Measurements from ENCODE around the gene PTPRM. TPM values are rescaled to one million over a fixed set of nuclear protein-coding genes. Genes with fewer than 3 reads are reported as not detected.

The PTPRM gene
- total and polyA plus RNA-seq, 2 of the 4 experiments (the other 2 are of a cell fraction): 28.3 to 51.2 TPM

DNA sequence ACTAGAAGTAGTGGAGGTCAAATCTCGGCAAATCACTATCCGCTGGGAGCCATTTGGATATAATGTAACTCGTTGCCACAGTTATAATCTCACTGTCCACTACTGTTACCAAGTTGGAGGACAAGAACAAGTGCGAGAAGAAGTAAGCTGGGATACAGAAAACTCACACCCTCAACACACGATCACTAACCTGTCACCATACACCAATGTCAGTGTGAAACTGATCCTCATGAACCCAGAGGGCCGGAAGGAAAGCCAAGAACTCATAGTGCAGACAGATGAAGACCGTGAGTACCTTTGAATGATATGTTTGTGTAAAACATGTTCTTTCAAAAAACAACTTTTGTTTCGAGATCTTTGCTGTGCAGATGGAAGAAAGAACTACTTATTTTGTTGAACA lies 502.6 kb downstream of the PTPRM start:
- no peak overlapping the region for H3K9ac ChIP-seq (ENCODE audit: low read depth, low read length)
- peaks cover 2% of the 10 kb centered on the region; the same call in 1 of the 2 replicates for H3K36me3 ChIP-seq (ENCODE audit: control insufficient read depth, insufficient read depth, low read length)
- no peak overlapping the region for H2AK9ac ChIP-seq (replicated peaks; ENCODE audit: low read depth, low read length, poor library complexity)
- H3K18ac ChIP-seq (ENCODE audit: low read depth, low read length): no peak overlapping the region
- intact Hi-C loops (cut with micrococcal nuclease) (no loop called here), dilution Hi-C loops (cut with HindIII; ENCODE audit: low sequenced_read_pairs, unreplicated experiment) (no loop called here), in situ Hi-C loops (cut with MboI; ENCODE audit: low sequenced_read_pairs) (no loop called here)
- ATAC-seq (ENCODE audit: low read depth): no peak
- DNase-seq: no peak
- no peak overlapping the region for H2BK20ac ChIP-seq (ENCODE audit: low read depth, low read length)
- H3K27ac ChIP-seq (ENCODE audit: insufficient read depth, low read length): no peak overlapping the region
- H2AFZ ChIP-seq (replicated peaks; ENCODE audit: low read length, poor library complexity): no peak overlapping the region
- CTCF ChIA-PET: no interaction called here
- no peak overlapping the region for H3K4me2 ChIP-seq (ENCODE audit: low read depth, low read length)
- peaks cover 3% of the 10 kb centered on the region in 2 experiments; a peak in 2 of 4 replicates for H3K79me1 ChIP-seq (ENCODE audit: low read depth in 1 of 2, low read length in 2 of 2)
- no peak overlapping the region for H4K91ac ChIP-seq (ENCODE audit: insufficient read depth, low read depth, low read length)
- no peak overlapping the region for H4K5ac ChIP-seq (ENCODE audit: low read depth, low read length)
- no peak overlapping the region for H4K8ac ChIP-seq (ENCODE audit: low read depth in 2 of 2, low read length in 2 of 2)
- no peaks in the 10 kb centered on the region for H4K20me1 ChIP-seq (ENCODE audit: insufficient read depth, low read length)
- H3K23ac ChIP-seq (ENCODE audit: low read depth, low read length): no peak overlapping the region
- H2BK15ac ChIP-seq (ENCODE audit: low read depth, low read length): no peak overlapping the region
- POLR2A ChIA-PET (ENCODE audit: unreplicated experiment): no interaction called here
- H3K14ac ChIP-seq (replicated peaks; ENCODE audit: low read depth, low read length): no peak overlapping the region
- H2BK120ac ChIP-seq (ENCODE audit: low read depth, low read length): no peak overlapping the region
- no CpG with 5 or more reads among the region's 8 CpGs for WGBS, 2 experiments (ENCODE audit: extremely low coverage in 2 of 2, insufficient read length in 1 of 2)
- H3K56ac ChIP-seq (ENCODE audit: extremely low read depth, insufficient read depth, low read length): no peak overlapping the region
- no peak overlapping the region for H2AK5ac ChIP-seq (ENCODE audit: low read depth, low read length)
- H3K4ac ChIP-seq (ENCODE audit: low read depth, low read length): no peak overlapping the region
- no peaks in the 10 kb centered on the region for H3K4me1 ChIP-seq (ENCODE audit: control insufficient read depth, insufficient read depth, low read length)
- no TSS peak for BruUV-seq (replicated peaks)
- no peak overlapping the region for H2BK5ac ChIP-seq (ENCODE audit: low read depth, low read length, poor library complexity, severe bottlenecking)
- H3K4me3 ChIP-seq (ENCODE audit: insufficient read depth, low read depth, low read length): no peak overlapping the region
- H3K9me3 ChIP-seq (ENCODE audit: control insufficient read depth, insufficient read depth, low read length): no peaks in the 10 kb centered on the region
- H3K27me3 ChIP-seq (ENCODE audit: control insufficient read depth, insufficient read depth, low read length): no peaks in the 10 kb centered on the region
- TF ChIP-seq, protein P1, sequence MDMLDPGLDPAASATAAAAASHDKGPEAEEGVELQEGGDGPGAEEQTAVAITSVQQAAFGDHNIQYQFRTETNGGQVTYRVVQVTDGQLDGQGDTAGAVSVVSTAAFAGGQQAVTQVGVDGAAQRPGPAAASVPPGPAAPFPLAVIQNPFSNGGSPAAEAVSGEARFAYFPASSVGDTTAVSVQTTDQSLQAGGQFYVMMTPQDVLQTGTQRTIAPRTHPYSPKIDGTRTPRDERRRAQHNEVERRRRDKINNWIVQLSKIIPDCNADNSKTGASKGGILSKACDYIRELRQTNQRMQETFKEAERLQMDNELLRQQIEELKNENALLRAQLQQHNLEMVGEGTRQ (IDR thresholded peaks at IDR 0.05; ENCODE audit: low read depth, low read length): no peak
- no peak for TF ChIP-seq CEBPB (IDR thresholded peaks at IDR 0.05; ENCODE audit: low read depth, low read length)
- TF ChIP-seq RFX5 (IDR thresholded peaks at IDR 0.05; ENCODE audit: low read depth, low read length): no peak
- no peaks in the 10 kb centered on the region for H3K9me1 ChIP-seq (ENCODE audit: insufficient read depth, low read length)
